Measurements from ENCODE around the gene NEURL1. TPM values are rescaled to one million over a fixed set of nuclear protein-coding genes. Genes with fewer than 3 reads are reported as not detected.
A peak's percentile ranks its signal among the peaks of the same experiment; 100 is the strongest.

NEURL1 gene
- polyA plus RNA-seq, 3 donors: 3.0 to 17.2 (median 3.3) TPM

DNA sequence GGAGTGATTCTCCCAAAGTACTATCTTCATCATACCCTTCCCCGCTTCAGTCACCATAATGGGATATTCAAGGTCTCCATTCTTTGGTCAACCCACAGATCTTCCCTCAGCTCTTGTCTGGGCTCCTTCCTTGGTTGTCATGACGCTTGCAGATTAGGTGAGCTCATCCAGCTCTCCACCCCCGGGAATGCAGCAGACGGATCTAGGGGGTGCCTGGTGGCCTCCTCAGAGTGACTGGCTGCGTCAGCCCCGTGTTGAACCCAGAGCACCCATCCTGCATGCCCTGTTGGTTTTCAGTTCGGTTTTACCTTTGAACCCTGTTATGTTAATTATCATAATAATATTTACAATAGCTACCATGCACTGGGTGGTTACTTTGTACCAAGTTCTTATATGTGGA, 6.4 kb downstream of the NEURL1 start:
- peaks cover 0 to 7% of the 10 kb centered on the region in 2 donors for H3K9me3 ChIP-seq (replicated peaks in 1 of 2; ENCODE audit: control insufficient read depth in 1 of 2, insufficient read depth in 1 of 2, low read length in 2 of 2)
- WGBS (ENCODE audit: insufficient coverage): 88% methylated on average over 5 of the region's 7 CpGs
- no peaks in the 10 kb centered on the region for H3K36me3 ChIP-seq (replicated peaks in 1 of 2; ENCODE audit: control insufficient read depth in 1 of 2, insufficient read depth in 2 of 2, low read length in 2 of 2)
- no peak overlapping the region for H2AFZ ChIP-seq (ENCODE audit: insufficient read depth, low read depth, low read length, poor library complexity, severe bottlenecking)
- H3K4me3 ChIP-seq (replicated peaks in 1 of 3; ENCODE audit: low read depth in 2 of 3, low read length in 3 of 3): no peak overlapping the region
- H3K4me1 ChIP-seq (ENCODE audit: control insufficient read depth in 1 of 2, insufficient read depth in 2 of 2, low read length in 2 of 2): peaks cover 0 to 7% of the 10 kb centered on the region in 2 donors
- H3K4me3 Mint-ChIP-seq: peak overlapping the region in 1 of 2 donors; percentile 7
- no peak for DNase-seq
- H3K79me2 ChIP-seq (ENCODE audit: insufficient read depth, low read length): no peaks in the 10 kb centered on the region
- no peaks in the 10 kb centered on the region for H3K36me3 Mint-ChIP-seq
- H3K4me1 Mint-ChIP-seq: peaks cover 7% of the 10 kb centered on the region
- peaks cover 37 to 51% (median 44%) of the 10 kb centered on the region in 3 donors for H3K27me3 Mint-ChIP-seq (ENCODE audit: low read depth in 3 of 3)
- peaks cover 0 to 4% (median 0%) of the 10 kb centered on the region in 7 donors for H3K9me3 Mint-ChIP-seq
- peaks cover 14 to 29% of the 10 kb centered on the region in 2 donors for H3K27me3 ChIP-seq (ENCODE audit: control insufficient read depth in 2 of 2, insufficient read depth in 2 of 2, low read length in 2 of 2)
- H3K27ac ChIP-seq (ENCODE audit: low read depth in 1 of 2, low read length in 2 of 2): no peak overlapping the region
- no peak overlapping the region for H3K27ac Mint-ChIP-seq
- TF ChIP-seq, protein P1, sequence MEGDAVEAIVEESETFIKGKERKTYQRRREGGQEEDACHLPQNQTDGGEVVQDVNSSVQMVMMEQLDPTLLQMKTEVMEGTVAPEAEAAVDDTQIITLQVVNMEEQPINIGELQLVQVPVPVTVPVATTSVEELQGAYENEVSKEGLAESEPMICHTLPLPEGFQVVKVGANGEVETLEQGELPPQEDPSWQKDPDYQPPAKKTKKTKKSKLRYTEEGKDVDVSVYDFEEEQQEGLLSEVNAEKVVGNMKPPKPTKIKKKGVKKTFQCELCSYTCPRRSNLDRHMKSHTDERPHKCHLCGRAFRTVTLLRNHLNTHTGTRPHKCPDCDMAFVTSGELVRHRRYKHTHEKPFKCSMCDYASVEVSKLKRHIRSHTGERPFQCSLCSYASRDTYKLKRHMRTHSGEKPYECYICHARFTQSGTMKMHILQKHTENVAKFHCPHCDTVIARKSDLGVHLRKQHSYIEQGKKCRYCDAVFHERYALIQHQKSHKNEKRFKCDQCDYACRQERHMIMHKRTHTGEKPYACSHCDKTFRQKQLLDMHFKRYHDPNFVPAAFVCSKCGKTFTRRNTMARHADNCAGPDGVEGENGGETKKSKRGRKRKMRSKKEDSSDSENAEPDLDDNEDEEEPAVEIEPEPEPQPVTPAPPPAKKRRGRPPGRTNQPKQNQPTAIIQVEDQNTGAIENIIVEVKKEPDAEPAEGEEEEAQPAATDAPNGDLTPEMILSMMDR (IDR thresholded peaks at IDR 0.05): no peak
- no peaks in the 10 kb centered on the region for H4K20me1 ChIP-seq (ENCODE audit: insufficient read depth, low read length)
- intact Hi-C loops (cut with micrococcal nuclease): no loop called here
- no peak overlapping the region for H3K4me2 ChIP-seq (replicated peaks; ENCODE audit: extremely low read depth, low read length, poor library complexity, severe bottlenecking)
- H3K9ac ChIP-seq (ENCODE audit: insufficient read depth, low read length, poor library complexity, severe bottlenecking): no peak overlapping the region

DNA sequence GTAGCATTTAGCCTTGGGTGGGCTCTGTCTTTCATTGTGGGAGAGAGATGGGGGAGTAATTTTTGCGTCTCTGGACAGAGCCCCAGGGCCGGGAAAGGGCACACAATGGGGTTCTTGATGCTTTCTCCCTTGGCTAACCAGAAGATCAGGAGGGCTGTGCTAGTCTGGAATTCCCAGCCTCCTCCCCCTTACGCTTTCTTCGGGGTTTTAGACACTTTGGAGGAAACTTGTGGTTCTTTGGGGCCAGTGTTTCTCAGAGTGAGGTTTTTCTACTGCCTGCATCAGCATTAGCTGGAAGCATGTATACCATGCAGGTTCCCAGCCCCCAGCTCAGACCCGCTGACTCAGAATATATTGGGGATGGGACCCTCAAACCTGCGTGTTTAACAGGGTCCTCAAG, 7.0 kb downstream of the NEURL1 start:
- peaks cover 0 to under 1% of the 10 kb centered on the region in 2 donors for H3K9me3 ChIP-seq (replicated peaks in 1 of 2; ENCODE audit: control insufficient read depth in 1 of 2, insufficient read depth in 1 of 2, low read length in 2 of 2)
- intact Hi-C loops (cut with micrococcal nuclease): no loop called here
- Mint-ChIP-seq H3K36me3 (no peaks in the 10 kb centered on the region), H3K27me3 (ENCODE audit: low read depth in 3 of 3) (peaks cover 31 to 47% (median 38%) of the 10 kb centered on the region in 3 donors), H3K9me3 (peaks cover 0 to 3% (median 0%) of the 10 kb centered on the region in 7 donors), H3K27ac (no peak overlapping the region), H3K4me1 (peaks cover 7% of the 10 kb centered on the region), H3K4me3 (no peak overlapping the region)
- H3K4me1 ChIP-seq (ENCODE audit: control insufficient read depth in 1 of 2, insufficient read depth in 2 of 2, low read length in 2 of 2): peaks cover 0 to 7% of the 10 kb centered on the region in 2 donors
- TF ChIP-seq, protein P1 (IDR thresholded peaks at IDR 0.05): no peak
- no peaks in the 10 kb centered on the region for H4K20me1 ChIP-seq (ENCODE audit: insufficient read depth, low read length)
- H3K36me3 ChIP-seq (replicated peaks in 1 of 2; ENCODE audit: control insufficient read depth in 1 of 2, insufficient read depth in 2 of 2, low read length in 2 of 2): no peaks in the 10 kb centered on the region
- H3K27me3 ChIP-seq (ENCODE audit: control insufficient read depth in 2 of 2, insufficient read depth in 2 of 2, low read length in 2 of 2): peaks cover 8 to 23% of the 10 kb centered on the region in 2 donors
- no peak for DNase-seq
- no peaks in the 10 kb centered on the region for H3K79me2 ChIP-seq (ENCODE audit: insufficient read depth, low read length)
- H3K27ac ChIP-seq (ENCODE audit: low read depth in 1 of 2, low read length in 2 of 2): no peak overlapping the region
- H2AFZ ChIP-seq (ENCODE audit: insufficient read depth, low read depth, low read length, poor library complexity, severe bottlenecking): no peak overlapping the region
- 26% methylated on average over 3 of the region's 6 CpGs for WGBS (ENCODE audit: insufficient coverage)
- H3K4me3 ChIP-seq (replicated peaks in 1 of 3; ENCODE audit: low read depth in 2 of 3, low read length in 3 of 3): no peak overlapping the region
- no peak overlapping the region for H3K4me2 ChIP-seq (replicated peaks; ENCODE audit: extremely low read depth, low read length, poor library complexity, severe bottlenecking)
- H3K9ac ChIP-seq (ENCODE audit: insufficient read depth, low read length, poor library complexity, severe bottlenecking): no peak overlapping the region
